ENCODE measurements around the gene CD63.

CD63 gene

DNA sequence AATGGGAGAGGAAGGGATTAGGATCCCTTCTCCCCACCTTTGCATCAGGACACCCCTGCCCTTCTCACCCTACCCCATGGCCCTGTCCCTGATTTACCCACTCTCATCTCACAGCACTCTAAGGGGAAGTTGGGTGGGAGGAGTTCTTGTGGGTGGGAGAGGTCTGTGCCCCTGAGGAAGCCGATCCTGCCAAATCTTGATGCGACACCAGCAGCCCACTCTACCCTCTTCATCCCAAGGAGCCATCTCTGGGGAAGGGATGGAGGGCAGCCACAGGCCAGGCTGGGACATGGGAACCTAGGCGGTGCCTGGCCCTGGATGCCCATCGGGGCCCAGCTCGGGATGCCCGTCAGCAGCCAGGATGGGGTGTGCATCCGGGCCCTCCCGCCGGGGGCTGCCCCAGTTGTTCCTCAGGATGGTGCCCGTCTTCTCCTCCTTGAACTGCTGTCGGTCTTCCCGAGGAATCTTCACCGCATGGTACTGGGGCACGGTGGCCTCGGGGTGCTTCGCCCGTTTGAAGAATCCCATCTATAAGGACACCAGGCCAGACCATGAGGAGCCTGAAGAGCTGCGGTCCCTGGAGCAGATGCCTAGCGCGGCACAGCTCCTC is 43.9 kb downstream of the CD63 start:
- no peak for DNase-seq

DNA sequence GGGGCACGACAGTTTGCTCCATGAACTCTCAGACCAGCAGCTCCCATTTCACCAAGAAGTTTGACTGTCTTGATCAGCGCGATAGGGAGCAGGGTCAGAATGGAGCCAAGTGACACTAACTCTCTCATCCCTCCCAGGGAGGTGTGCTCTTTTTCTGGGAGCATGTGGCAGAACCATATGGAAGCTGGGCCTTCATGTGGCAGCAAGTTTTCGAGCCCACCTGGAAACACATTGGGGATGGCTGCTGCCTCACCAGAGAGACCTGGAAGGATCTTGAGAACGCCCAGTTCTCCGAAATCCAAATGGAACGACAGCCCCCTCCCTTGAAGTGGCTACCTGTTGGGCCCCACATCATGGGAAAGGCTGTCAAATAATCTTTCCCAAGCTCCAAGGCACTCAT is 45.1 kb downstream of the CD63 start:
- DNase-seq: no peak

DNA sequence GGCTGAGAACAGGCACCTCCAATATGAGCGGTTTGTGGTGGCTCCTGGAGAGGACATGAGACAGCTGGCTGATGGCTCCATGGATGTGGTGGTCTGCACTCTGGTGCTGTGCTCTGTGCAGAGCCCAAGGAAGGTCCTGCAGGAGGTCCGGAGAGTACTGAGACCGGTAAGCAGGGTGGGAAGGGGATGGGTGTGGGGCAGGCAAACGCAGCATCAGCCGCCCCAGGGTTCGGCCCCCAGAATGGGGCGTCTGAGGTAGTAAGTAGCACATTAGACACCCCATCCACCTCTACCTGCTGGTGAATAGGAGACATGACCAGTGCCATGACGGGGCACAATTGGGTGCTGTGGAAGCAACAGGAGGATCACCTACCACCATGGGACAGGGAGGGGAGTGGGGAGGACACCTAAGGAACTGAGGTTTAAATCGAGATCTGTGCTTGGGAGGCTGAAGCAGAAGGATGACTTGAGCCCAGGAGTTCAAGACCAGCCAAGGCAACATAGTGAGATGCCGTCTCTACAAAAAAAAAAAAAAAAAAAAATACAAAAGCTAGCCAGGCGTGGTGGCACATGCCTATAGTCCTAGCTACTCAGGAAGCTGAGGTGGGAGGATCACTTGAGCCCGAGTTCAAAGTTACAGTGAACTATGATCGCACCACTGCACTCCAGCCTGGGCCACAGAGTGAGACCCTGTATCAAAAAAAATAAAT is 46.6 kb downstream of the CD63 start:
- DNase-seq: no peak

DNA sequence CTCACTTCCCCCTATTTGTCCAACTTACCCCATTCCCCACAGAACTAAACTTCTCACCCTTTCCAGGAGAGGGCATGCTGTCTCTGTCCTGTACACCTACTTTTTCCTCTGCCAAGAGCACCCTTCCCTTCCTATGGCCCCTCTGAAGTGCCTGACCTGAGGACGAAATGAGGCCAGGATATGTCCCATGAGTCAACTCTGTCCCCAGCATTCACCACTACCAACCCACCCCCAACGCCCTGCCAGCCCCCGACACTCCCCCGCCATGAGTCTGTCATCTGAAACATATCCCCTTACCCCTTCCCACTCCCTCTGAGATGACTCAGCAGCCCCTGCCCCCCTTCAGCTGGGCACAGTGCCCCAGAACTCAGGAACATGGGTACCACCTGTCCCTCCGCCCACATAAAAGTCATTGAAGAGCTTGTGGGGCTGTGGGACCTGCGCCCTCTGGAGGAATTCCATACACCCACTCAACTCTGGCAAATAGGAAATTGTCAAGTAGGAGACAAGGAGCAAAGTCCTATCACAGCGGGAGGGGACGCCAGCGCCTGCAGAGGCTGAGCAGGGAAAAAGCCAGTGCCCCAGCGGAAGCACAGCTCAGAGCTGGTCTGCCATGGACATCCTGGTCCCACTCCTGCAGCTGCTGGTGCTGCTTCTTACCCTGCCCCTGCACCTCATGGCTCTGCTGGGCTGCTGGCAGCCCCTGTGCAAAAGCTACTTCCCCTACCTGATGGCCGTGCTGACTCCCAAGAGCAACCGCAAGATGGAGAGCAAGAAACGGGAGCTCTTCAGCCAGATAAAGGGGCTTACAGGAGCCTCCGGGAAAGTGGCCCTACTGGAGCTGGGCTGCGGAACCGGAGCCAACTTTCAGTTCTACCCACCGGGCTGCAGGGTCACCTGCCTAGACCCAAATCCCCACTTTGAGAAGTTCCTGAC is 47.4 kb downstream of the CD63 start:
- no peak for DNase-seq

DNA sequence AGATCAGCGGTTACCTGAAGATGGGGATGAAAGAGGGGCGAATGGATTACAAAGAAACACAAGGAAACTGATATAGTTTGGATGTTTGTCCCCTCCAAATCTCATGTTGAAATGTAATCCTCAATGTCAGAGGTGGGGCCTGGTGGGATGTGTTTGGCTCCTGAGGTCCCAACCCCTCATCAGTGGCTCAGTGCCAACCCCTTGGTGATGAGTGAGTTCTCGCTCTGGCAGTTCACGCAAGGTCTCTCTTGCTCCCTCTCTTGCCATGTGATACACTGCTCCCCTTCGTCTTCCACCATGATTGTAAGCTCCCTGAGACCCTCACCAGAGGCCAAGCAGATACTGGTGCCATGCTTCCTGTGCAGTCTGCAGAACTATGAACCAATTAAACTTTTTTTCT is 49.1 kb downstream of the CD63 start:
- no peak for DNase-seq

DNA sequence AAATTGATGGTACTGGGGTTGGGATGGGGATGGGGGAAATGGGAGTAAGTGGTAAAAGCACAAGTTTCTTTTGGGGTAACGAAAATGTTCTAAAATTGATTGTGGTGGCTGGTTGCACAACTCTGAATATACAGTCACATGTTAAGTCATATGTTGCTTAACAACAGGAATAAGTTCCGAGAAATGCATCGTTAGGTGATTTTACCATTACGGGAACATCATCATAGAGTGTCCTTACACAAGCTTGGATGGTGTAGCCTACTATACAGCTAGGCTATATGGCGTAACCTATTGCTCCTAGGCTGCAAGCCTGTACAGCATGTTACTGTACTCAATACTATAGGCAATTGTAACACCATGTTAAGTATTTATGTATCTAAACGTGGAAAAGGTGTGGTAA is 52.1 kb downstream of the CD63 start:
- no peak for DNase-seq

DNA sequence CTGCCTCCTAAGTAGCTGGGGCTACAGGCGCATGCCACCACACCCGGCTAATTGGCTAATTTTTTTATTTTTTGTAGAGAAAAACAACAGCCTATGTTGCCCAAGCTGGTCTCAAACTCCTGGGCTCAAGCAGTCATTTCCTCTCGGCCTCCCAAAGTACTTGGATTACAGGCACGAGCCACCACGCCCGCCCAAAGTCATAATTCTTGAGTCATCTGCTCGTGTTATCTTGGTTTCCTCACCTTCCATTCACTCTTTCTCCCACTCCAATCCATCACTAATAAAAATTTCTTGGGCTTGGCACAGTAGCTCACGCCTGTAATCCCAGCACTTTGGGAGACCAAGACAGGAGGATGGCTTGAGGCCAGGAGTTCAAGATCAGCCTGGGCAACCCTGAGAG is 53.1 kb downstream of the CD63 start:
- no peak for DNase-seq

Data from activated CD4-positive, alpha-beta T cell treated with anti-CD3 and anti-CD28 coated beads for 1 hour (primary cell).